ENCODE results near the gene FCAR.

Gene FCAR

GRCh38 chr19:54921082-54921481 is 47.0 kb downstream of the FCAR start:
- Histone ChIP-seq H3K4me3 (ENCODE audit: low read length) (no peak overlapping the region), H3K36me3 (ENCODE audit: control insufficient read depth, low read length) (no peaks in the 10 kb centered on the region), H3K27ac (ENCODE audit: low read depth, low read length) (no peak overlapping the region), H3K9me2 (replicated peaks; ENCODE audit: control insufficient read depth, low read length) (no peaks in the 10 kb centered on the region), H3K79me2 (ENCODE audit: control insufficient read depth, low read length) (no peaks in the 10 kb centered on the region), H3F3A (ENCODE audit: control insufficient read depth, insufficient read depth) (no peaks in the 10 kb centered on the region), H3K4me1 (ENCODE audit: control insufficient read depth, low read length) (no peaks in the 10 kb centered on the region), H3K27me3 (ENCODE audit: control insufficient read depth, low read length) (no peaks in the 10 kb centered on the region), H3K9me3 (ENCODE audit: control insufficient read depth, insufficient read depth, low read length) (no peaks in the 10 kb centered on the region), H3K4me2 (ENCODE audit: low read length) (no peak overlapping the region), H4K20me1 (ENCODE audit: control insufficient read depth, insufficient read depth, low read depth, low read length) (no peaks in the 10 kb centered on the region)
- TF ChIP-seq EZH2phosphoT487 (IDR thresholded peaks at IDR 0.05; ENCODE audit: borderline replicate concordance, low read length) (no peak), CTCF (IDR thresholded peaks at IDR 0.05; ENCODE audit: low read depth, low read length, poor library complexity, severe bottlenecking) (no peak)

GRCh38 chr19:54923276-54923675 is 49.2 kb downstream of the FCAR start:
- H4K20me1 ChIP-seq (ENCODE audit: control insufficient read depth, insufficient read depth, low read depth, low read length): no peaks in the 10 kb centered on the region
- no peaks in the 10 kb centered on the region for H3K36me3 ChIP-seq (ENCODE audit: control insufficient read depth, low read length)
- H3K27me3 ChIP-seq (ENCODE audit: control insufficient read depth, low read length): no peaks in the 10 kb centered on the region
- no peaks in the 10 kb centered on the region for H3K79me2 ChIP-seq (ENCODE audit: control insufficient read depth, low read length)
- no peak overlapping the region for H3K27ac ChIP-seq (ENCODE audit: low read depth, low read length)
- TF ChIP-seq CTCF (IDR thresholded peaks at IDR 0.05; ENCODE audit: low read depth, low read length, poor library complexity, severe bottlenecking) (no peak), EZH2phosphoT487 (IDR thresholded peaks at IDR 0.05; ENCODE audit: borderline replicate concordance, low read length) (no peak)
- H3K4me3 ChIP-seq (ENCODE audit: low read length): no peak overlapping the region
- H3K4me1 ChIP-seq (ENCODE audit: control insufficient read depth, low read length): no peaks in the 10 kb centered on the region
- no peaks in the 10 kb centered on the region for H3F3A ChIP-seq (ENCODE audit: control insufficient read depth, insufficient read depth)
- H3K9me2 ChIP-seq (replicated peaks; ENCODE audit: control insufficient read depth, low read length): no peaks in the 10 kb centered on the region
- H3K4me2 ChIP-seq (ENCODE audit: low read length): no peak overlapping the region
- H3K9me3 ChIP-seq (ENCODE audit: control insufficient read depth, insufficient read depth, low read length): peaks cover 5% of the 10 kb centered on the region; the same call in 1 of the 2 replicates

- Histone ChIP-seq H3K36me3 (ENCODE audit: control insufficient read depth, low read length) (no peaks in the 10 kb centered on the region), H3K79me2 (ENCODE audit: control insufficient read depth, low read length) (no peaks in the 10 kb centered on the region), H3F3A (ENCODE audit: control insufficient read depth, insufficient read depth) (no peaks in the 10 kb centered on the region), H4K20me1 (ENCODE audit: control insufficient read depth, insufficient read depth, low read depth, low read length) (no peaks in the 10 kb centered on the region), H3K4me3 (ENCODE audit: low read length) (no peak overlapping the region), H3K27me3 (ENCODE audit: control insufficient read depth, low read length) (no peaks in the 10 kb centered on the region), H3K27ac (ENCODE audit: low read depth, low read length) (no peak overlapping the region), H3K4me2 (ENCODE audit: low read length) (no peak overlapping the region), H3K9me2 (replicated peaks; ENCODE audit: control insufficient read depth, low read length) (no peaks in the 10 kb centered on the region), H3K4me1 (ENCODE audit: control insufficient read depth, low read length) (peaks cover 6% of the 10 kb centered on the region), H3K9me3 (ENCODE audit: control insufficient read depth, insufficient read depth, low read length) (peaks cover 14% of the 10 kb centered on the region; the same call in 1 of the 2 replicates)
- no peak for TF ChIP-seq EZH2phosphoT487 (IDR thresholded peaks at IDR 0.05; ENCODE audit: borderline replicate concordance, low read length)
- no peak for TF ChIP-seq CTCF (IDR thresholded peaks at IDR 0.05; ENCODE audit: low read depth, low read length, poor library complexity, severe bottlenecking)
These were observed 54.3 kb downstream of the FCAR start for GRCh38 chr19:54928299-54928698.

Data from DOHH2 (cell line).